GM12878 (cell line): ENCODE results near the gene MAN1B1. TPM values are rescaled to one million over a fixed set of nuclear protein-coding genes. Genes with fewer than 3 reads are reported as not detected.

Experiments used
- ATAC-seq: fragments of 200-7000 bp; cut with Tn5 transposase; 3 replicates; pipeline ENCODE4 v1.9.1; 2020; ENCODE audit warnings: mild to moderate bottlenecking, moderate library complexity
- BruUV-seq: library from RNA; stranded (reverse); fragments of 400-500 nt; replicated peaks from 2 replicates; lab custom pipeline; 2021; lab: Mats Ljungman, UMichigan
- CTCF ChIA-PET: fragments of 300-600 bp; sonication (Branson Sonifier 250); formaldehyde crosslinking; extraction: SDS; loops from one replicate; lab custom pipeline; 2021; ENCODE audit warnings: inconsistent platforms; lab: Yijun Ruan, JAX
- POLR2A ChIA-PET: fragments of 350-600 bp; formaldehyde crosslinking; extraction: SDS; loops from one replicate; lab custom pipeline; 2021; ENCODE audit warnings: inconsistent platforms; lab: Charles Lee
- RAD21 ChIA-PET: fragments of 300-600 bp; sonication (Branson Sonifier 250); formaldehyde crosslinking; loops from one replicate; lab custom pipeline; 2023; ENCODE audit warnings: antibody characterized with exemption; ENCODE audit not compliant: unreplicated experiment; lab: Charles Lee
- SMC1A ChIA-PET: fragments of 300-600 bp; sonication (Branson Sonifier 250); formaldehyde crosslinking; loops from one replicate; lab custom pipeline; 2023; ENCODE audit not compliant: unreplicated experiment, uncharacterized antibody; lab: Charles Lee
- DNase-seq: peaks from one replicate; pipeline ENCODE4 v3.0.0-alpha.2; 2011; ENCODE audit warnings: low read depth, low spot score
- FAIRE-seq: peaks from 3 replicates; lab custom pipeline; 2011; peaks lifted over from hg19 to GRCh38; lab: Jason Lieb, UNC
- H2AFZ ChIP-seq: 2 replicates; pipeline ENCODE4 v1.6.0; 2011; ENCODE audit warnings: low read depth, low read length, control low read depth; ENCODE audit not compliant: control insufficient read depth
- H3K27ac ChIP-seq: 2 replicates; pipeline ENCODE4 v1.5.1; 2011; ENCODE audit warnings: control low read depth; ENCODE audit not compliant: control insufficient read depth, insufficient read depth
- H3K27me3 ChIP-seq, 2 experiments: replicated peaks in 1 of 2; 2 replicates each; pipeline versions ENCODE4 v1.6.0 to v1.6.1; 2011; ENCODE audit warnings: low read length in 1 of 2; ENCODE audit not compliant: control insufficient read depth in 2 of 2, insufficient read depth in 2 of 2
- H3K36me3 ChIP-seq, 2 experiments: 2 replicates each; pipeline ENCODE4 v1.5.1; 2011; ENCODE audit warnings: low read length in 1 of 2; ENCODE audit not compliant: control insufficient read depth in 2 of 2, insufficient read depth in 2 of 2
- H3K4me1 ChIP-seq: 2 replicates; pipeline ENCODE4 v1.6.1; 2011; ENCODE audit warnings: mild to moderate bottlenecking, low read length, moderate library complexity, mixed read lengths; ENCODE audit not compliant: control insufficient read depth, insufficient read depth
- H3K4me2 ChIP-seq: 2 replicates; pipeline ENCODE4 v1.6.0; 2011; ENCODE audit warnings: control low read depth; ENCODE audit not compliant: control insufficient read depth, insufficient read depth
- H3K4me3 ChIP-seq: fragments of 200-600 bp; sonication (generic); 2 replicates; pipeline ENCODE4 v1.5.1; 2016
- H3K79me2 ChIP-seq: 2 replicates; pipeline ENCODE4 v1.6.0; 2011; ENCODE audit warnings: low read length; ENCODE audit not compliant: control insufficient read depth, insufficient read depth
- H3K9ac ChIP-seq: 2 replicates; pipeline ENCODE4 v1.8.0; 2011; ENCODE audit warnings: low read length, control low read depth, mixed read lengths; ENCODE audit not compliant: control insufficient read depth, insufficient read depth
- H3K9me3 ChIP-seq: replicated peaks from 3 replicates; pipeline ENCODE4 v1.5.1; 2011; ENCODE audit warnings: mild to moderate bottlenecking, low read length; ENCODE audit not compliant: control insufficient read depth, insufficient read depth
- H4K20me1 ChIP-seq: 2 replicates; pipeline ENCODE4 v1.6.0; 2011; ENCODE audit not compliant: control insufficient read depth, insufficient read depth
- CREM ChIP-seq: IDR thresholded peaks from 2 replicates; pipeline ENCODE4 v1.6.1; 2014; ENCODE audit warnings: antibody characterized with exemption, low read depth
- EED ChIP-seq: sonication (generic); IDR thresholded peaks from 2 replicates; pipeline ENCODE4 v1.6.1; 2016; ENCODE audit warnings: antibody characterized with exemption, low read depth
- EZH2 ChIP-seq: IDR thresholded peaks from 2 replicates; pipeline ENCODE4 v1.6.1; 2012; ENCODE audit warnings: low read depth, mild to moderate bottlenecking, control low read depth, inconsistent platforms, low read length, borderline replicate concordance; ENCODE audit not compliant: control insufficient read depth
- LARP7 ChIP-seq: fragments of 450-650 bp; IDR thresholded peaks from 2 replicates; pipeline ENCODE4 v1.6.1; 2017; ENCODE audit warnings: mild to moderate bottlenecking
- MEF2B ChIP-seq: fragments of 450-650 bp; IDR thresholded peaks from 2 replicates; pipeline ENCODE4 v1.6.1; 2018; ENCODE audit warnings: mild to moderate bottlenecking, moderate library complexity; ENCODE audit not compliant: partially characterized antibody, poor library complexity, severe bottlenecking
- NFIC ChIP-seq: IDR thresholded peaks from 2 replicates; pipeline ENCODE4 v1.6.1; 2012; ENCODE audit warnings: low read depth, mild to moderate bottlenecking, inconsistent platforms, low read length, moderate library complexity
- NR2C1 ChIP-seq: fragments of 450-650 bp; IDR thresholded peaks from 2 replicates; pipeline ENCODE4 v1.6.1; 2017; ENCODE audit warnings: antibody characterized with exemption, mild to moderate bottlenecking, moderate library complexity
- NR2C2 ChIP-seq: IDR thresholded peaks from 2 replicates; pipeline ENCODE4 v1.6.1; 2011; ENCODE audit warnings: borderline replicate concordance, low read depth; ENCODE audit not compliant: control insufficient read depth, insufficient read length
- POLR2A ChIP-seq: IDR thresholded peaks from 2 replicates; pipeline ENCODE4 v1.6.1; 2011; ENCODE audit warnings: low read depth, mild to moderate bottlenecking, low read length
- SP1 ChIP-seq: IDR thresholded peaks from one replicate; pipeline ENCODE4 v1.6.1; 2011; ENCODE audit warnings: low read depth, low read length
- SREBF2 ChIP-seq: IDR thresholded peaks from 2 replicates; pipeline ENCODE4 v1.6.1; 2012; ENCODE audit warnings: mild to moderate bottlenecking, low read length
- SUPT20H ChIP-seq: IDR thresholded peaks from 2 replicates; pipeline ENCODE4 v1.6.1; 2011; ENCODE audit warnings: low read depth, mild to moderate bottlenecking, low read length, moderate library complexity, borderline replicate concordance; ENCODE audit not compliant: control insufficient read depth
- ZNF384 ChIP-seq: IDR thresholded peaks from 2 replicates; pipeline ENCODE4 v1.6.1; 2012; ENCODE audit warnings: low read depth, mild to moderate bottlenecking, low read length, improper control_type of control experiment, borderline replicate concordance
- WGBS: methylation state at CpG from one replicate; pipeline ENCODE4 v1.1.6; 2016; ENCODE audit warnings: low lambda C conversion rate; ENCODE audit not compliant: insufficient replicate concordance, insufficient coverage; ENCODE audit errors: missing lambda C conversion rate; 5-methylcytosine and 5-hydroxymethylcytosine counted together
- in situ Hi-C: fragments of 300-500 bp; cut with MboI; formaldehyde crosslinking; loops from 9 replicates; pipeline ENCODE4 v1.14.3; 2018; ENCODE audit warnings: mixed read lengths
- intact Hi-C: fragments of 100-400 bp; cut with micrococcal nuclease; formaldehyde crosslinking; loops from one replicate; pipeline ENCODE4 v1.14.2; 2022; ENCODE audit not compliant: unreplicated experiment
- polyA plus RNA-seq, 11 experiments: library from polyadenylated mRNA; depleted of rRNA in 4 of 11; unstranded in 6 of 11; stranded (reverse) in 5 of 11; fragments of >200 nt; fragmentation: Nextera tagmentation in 4 of 11; fragmentation: Illumina TruSeq in 1 of 11; extraction: Ambion mirVana in 4 of 11; extraction: Trizol in 1 of 11; gene quantifications; 1 replicate in 1 of 11; 2 replicates in 10 of 11; pipeline versions ENCODE4 v1.2.1 to v1.2.3, GENCODE V29; 2011 to 2016; ENCODE audit warnings: inconsistent platforms in 2 of 11, missing spikeins in 2 of 11, low read depth in 1 of 11
- total RNA-seq, 4 experiments: library from RNA; depleted of rRNA in 3 of 4; stranded (reverse); fragments of >200 nt in 3 of 4; fragmentation: Illumina TruSeq in 1 of 4; extraction: Trizol in 1 of 4; gene quantifications; 2 replicates each; pipeline versions ENCODE4 v1.2.1 to v1.2.3, GENCODE V29; 2013 to 2021
- TF ChIP-seq, protein P1 (sequence below): IDR thresholded peaks from 2 replicates; pipeline ENCODE4 v1.6.1; 2012; ENCODE audit warnings: low read depth, low read length, improper control_type of control experiment
- TF ChIP-seq, protein P2 (sequence below): fragments of 450-650 bp; IDR thresholded peaks from 2 replicates; pipeline ENCODE4 v1.6.1; 2018; ENCODE audit warnings: borderline replicate concordance, mild to moderate bottlenecking; ENCODE audit not compliant: partially characterized antibody

MAN1B1 gene
- total and polyA plus RNA-seq, 10 of the 15 experiments (the other 5 are each of a cell fraction or from before 2014, with no cell fraction given) = 0.71 to 34.1 (median 22.7) TPM

DNA sequence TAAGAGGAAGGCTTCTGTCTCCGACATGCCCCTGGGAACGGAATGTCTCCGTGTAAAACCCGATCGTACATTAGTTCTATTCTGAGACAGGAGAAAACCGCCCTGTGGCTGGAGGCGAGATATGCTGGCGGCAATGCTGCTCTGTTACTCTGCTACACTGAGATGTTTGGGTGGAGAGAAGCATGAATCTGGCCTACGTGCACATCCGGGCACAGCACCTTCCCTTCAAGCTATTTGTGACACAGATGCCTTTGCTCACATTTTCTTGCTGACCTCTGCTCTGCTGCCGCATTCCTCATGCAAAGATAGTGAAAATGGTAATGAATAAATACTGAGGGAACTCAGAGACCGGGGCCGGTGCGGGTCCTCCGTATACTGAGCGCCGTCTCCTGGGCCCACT, 29.9 kb downstream of the MAN1B1 start:
- in situ Hi-C loops = no loop called here
- CTCF ChIA-PET = interaction anchor here (2.5 to 2.6 kb wide), 2 partner anchors 21 to 107 kb away, joined by 11 to 12 read pairs; no protein-coding TSS in a partner anchor

More for the DNA sequence above, 29.9 kb downstream of the MAN1B1 start:
- H3K36me3 ChIP-seq = peaks cover 4 to 7% of the 10 kb centered on the region in 2 experiments; a peak in 3 of 4 replicates
- H3K4me1 ChIP-seq = peaks cover 12% of the 10 kb centered on the region
- TF ChIP-seq, protein P1, sequence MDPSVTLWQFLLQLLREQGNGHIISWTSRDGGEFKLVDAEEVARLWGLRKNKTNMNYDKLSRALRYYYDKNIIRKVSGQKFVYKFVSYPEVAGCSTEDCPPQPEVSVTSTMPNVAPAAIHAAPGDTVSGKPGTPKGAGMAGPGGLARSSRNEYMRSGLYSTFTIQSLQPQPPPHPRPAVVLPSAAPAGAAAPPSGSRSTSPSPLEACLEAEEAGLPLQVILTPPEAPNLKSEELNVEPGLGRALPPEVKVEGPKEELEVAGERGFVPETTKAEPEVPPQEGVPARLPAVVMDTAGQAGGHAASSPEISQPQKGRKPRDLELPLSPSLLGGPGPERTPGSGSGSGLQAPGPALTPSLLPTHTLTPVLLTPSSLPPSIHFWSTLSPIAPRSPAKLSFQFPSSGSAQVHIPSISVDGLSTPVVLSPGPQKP = no peak
- TF ChIP-seq LARP7 (no peak), EZH2 (no peak), NR2C2 (no peak), CREM (no peak), POLR2A (no peak), EED (no peak), NR2C1 (no peak), SREBF2 (no peak), SP1 (no peak), NFIC (no peak), ZNF384 (no peak), MEF2B (no peak), SUPT20H (no peak)
- TF ChIP-seq, protein P2, sequence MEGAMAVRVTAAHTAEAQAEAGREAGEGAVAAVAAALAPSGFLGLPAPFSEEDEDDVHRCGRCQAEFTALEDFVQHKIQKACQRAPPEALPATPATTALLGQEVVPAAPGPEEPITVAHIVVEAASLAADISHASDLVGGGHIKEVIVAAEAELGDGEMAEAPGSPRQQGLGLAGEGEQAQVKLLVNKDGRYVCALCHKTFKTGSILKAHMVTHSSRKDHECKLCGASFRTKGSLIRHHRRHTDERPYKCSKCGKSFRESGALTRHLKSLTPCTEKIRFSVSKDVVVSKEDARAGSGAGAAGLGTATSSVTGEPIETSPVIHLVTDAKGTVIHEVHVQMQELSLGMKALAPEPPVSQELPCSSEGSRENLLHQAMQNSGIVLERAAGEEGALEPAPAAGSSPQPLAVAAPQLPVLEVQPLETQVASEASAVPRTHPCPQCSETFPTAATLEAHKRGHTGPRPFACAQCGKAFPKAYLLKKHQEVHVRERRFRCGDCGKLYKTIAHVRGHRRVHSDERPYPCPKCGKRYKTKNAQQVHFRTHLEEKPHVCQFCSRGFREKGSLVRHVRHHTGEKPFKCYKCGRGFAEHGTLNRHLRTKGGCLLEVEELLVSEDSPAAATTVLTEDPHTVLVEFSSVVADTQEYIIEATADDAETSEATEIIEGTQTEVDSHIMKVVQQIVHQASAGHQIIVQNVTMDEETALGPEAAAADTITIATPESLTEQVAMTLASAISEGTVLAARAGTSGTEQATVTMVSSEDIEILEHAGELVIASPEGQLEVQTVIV = no peak
- H3K9me3 ChIP-seq = no peaks in the 10 kb centered on the region
- H3K9ac ChIP-seq = no peak overlapping the region
- ATAC-seq (no peak), FAIRE-seq (no peak), DNase-seq (no peak)
- WGBS = 96% methylated on average over 17 of the region's 17 CpGs
- POLR2A ChIA-PET = no interaction called here
- no peak overlapping the region for H3K27ac ChIP-seq
- H4K20me1 ChIP-seq = no peaks in the 10 kb centered on the region
- H2AFZ ChIP-seq = no peak overlapping the region
- H3K27me3 ChIP-seq = no peaks in the 10 kb centered on the region
- H3K4me2 ChIP-seq = no peak overlapping the region
- SMC1A ChIA-PET = interaction anchor here (0.7 kb wide), 1 partner anchor 90 kb away, joined by 3 read pairs; no protein-coding TSS in a partner anchor
- BruUV-seq = no TSS peak
- RAD21 ChIA-PET = interaction anchor here (1.4 kb wide), 1 partner anchor 34 kb away, joined by 4 read pairs; no protein-coding TSS in a partner anchor
- no peak overlapping the region for H3K4me3 ChIP-seq
- intact Hi-C loops = loop anchor here (5.0 kb wide), 2 partner anchors 36 to 49 kb away; no protein-coding TSS in a partner anchor
- peaks cover 2% of the 10 kb centered on the region for H3K79me2 ChIP-seq
